GM23248 (cell line): ENCODE data around the gene IFNAR2.

Experiments used
- EZH2 ChIP-seq: fragments of 200-600 bp; sonication (generic); IDR thresholded peaks from 2 replicates; pipeline ENCODE4 v1.6.1; 2018; ENCODE audit warnings: antibody characterized with exemption, mild to moderate bottlenecking; ENCODE audit not compliant: insufficient read depth, poor library complexity, severe bottlenecking
- EZH2phosphoT487 ChIP-seq: fragments of 200-600 bp; sonication (generic); IDR thresholded peaks from 2 replicates; pipeline ENCODE4 v1.6.1; 2018; ENCODE audit warnings: antibody characterized with exemption, moderate library complexity, mild to moderate bottlenecking, low read depth; ENCODE audit not compliant: insufficient read depth

GRCh38 chr21:33232291-33233034 lies 2.7 kb downstream of the IFNAR2 start:
- TF ChIP-seq EZH2, result no peak
- TF ChIP-seq EZH2phosphoT487, result no peak
